Ovary (tissue), 9 donors: ENCODE measurements around the gene PMEPA1. TPM values are rescaled to one million over a fixed set of nuclear protein-coding genes. Genes with fewer than 3 reads are reported as not detected.

Experiments used
- DNase-seq, 5 donors: peaks; one replicate each; pipeline ENCODE4 v3.0.0-alpha.2; 2019 to 2020
- H3K27ac ChIP-seq, 2 donors: fragments of 200-600 bp; one replicate each; pipeline versions ENCODE4 v1.5.1 to v1.8.0; 2019 to 2022
- H3K27me3 ChIP-seq: fragments of 200-600 bp; one replicate; pipeline ENCODE4 v1.8.0; 2022
- H3K36me3 ChIP-seq: fragments of 200-600 bp; sonication (generic); one replicate; pipeline ENCODE4 v1.5.1; 2019
- H3K4me1 ChIP-seq: one replicate; pipeline ENCODE4 v1.8.1; 2013; ENCODE audit warnings: mild to moderate bottlenecking, moderate library complexity; ENCODE audit not compliant: insufficient read depth
- H3K4me3 ChIP-seq: fragments of 200-600 bp; sonication (generic); one replicate; pipeline ENCODE4 v1.5.1; 2017
- H3K9me3 ChIP-seq, 2 donors: fragments of 200-600 bp in 1 of 2; sonication (generic) in 1 of 2; one replicate each; pipeline versions ENCODE4 v1.5.1 to v1.8.1; 2013 to 2019; ENCODE audit warnings: mild to moderate bottlenecking in 1 of 2, moderate library complexity in 1 of 2
- CTCF ChIP-seq, 3 donors: fragments of 450-650 bp in 2 of 3; fragments of 200-600 bp in 1 of 3; IDR thresholded peaks; one replicate each; pipeline versions ENCODE4 v1.5.1 to v1.8.0; 2016 to 2022; ENCODE audit warnings: antibody characterized with exemption in 3 of 3, mild to moderate bottlenecking in 1 of 3
- EP300 ChIP-seq: sonication (generic); formaldehyde crosslinking; IDR thresholded peaks from one replicate; pipeline ENCODE4 v1.6.1; 2017; ENCODE audit warnings: antibody characterized with exemption
- POLR2A ChIP-seq: fragments of 450-650 bp; IDR thresholded peaks from one replicate; pipeline ENCODE4 v1.6.1; 2017; ENCODE audit warnings: antibody characterized with exemption, mild to moderate bottlenecking, moderate library complexity
- WGBS, 3 donors: extraction: QIAGEN DNeasy Blood & Tissue Kit in 1 of 3; methylation state at CpG; one replicate each; pipeline versions ENCODE4 v1.1.5 to v1.1.7; 2013 to 2017; 5-methylcytosine and 5-hydroxymethylcytosine counted together
- intact Hi-C, 4 donors: fragments of 100-400 bp; cut with DNase I; formaldehyde crosslinking; loops; one replicate each; pipeline versions ENCODE4 v1.11.0 to v1.15.1; 2022 to 2023
- polyA plus RNA-seq, 2 donors: library from polyadenylated mRNA; stranded (reverse); fragments of 200-250 nt in 1 of 2; fragments of 350-450 nt in 1 of 2; fragmentation: Illumina TruSeq in 1 of 2; extraction: RNeasy Lipid Tissue Mini Kit (QIAGEN cat#74804) in 1 of 2; gene quantifications; one replicate each; pipeline ENCODE4 v1.2.3, GENCODE V29; 2013 to 2014
- total RNA-seq, 7 donors: library from RNA; depleted of rRNA in 2 of 7; stranded (reverse); fragments of >200 nt in 2 of 7; fragmentation: NEBNext Ultra II Directional in 3 of 7; extraction: Animal tissue kit (Norgen Biotek cat#: 25700) in 3 of 7; gene quantifications; one replicate each; pipeline versions ENCODE4 v1.1.0 to v1.2.4, GENCODE V29; 2016 to 2023
- donor health status: DM: no; HTN: no; CAD: no; lungs with moderate emphysema.
- donor health status: DM: no; HTN: no; CAD: no.
- donor health status: Bipolar disorder and iron deficiency.
- donor health status: DM: yes; HTN: yes; CAD: no.
- donor health status: DM: no; HTN: no; CAD: no.
- donor health status: DM: yes; HTN: yes; CAD: no.

Gene PMEPA1
- total and polyA plus RNA-seq, 9 donors: 2.7 to 73.4 (median 17.6) TPM

GRCh38 chr20:57620274-57620990 lies 89.4 kb downstream of the PMEPA1 start, which contains the start of gene ZBP1:
Gene ZBP1, minus strand, starts transcription at chr20:57620426. Its CDS starts 131 bp downstream, at chr20:57620295.
- Histone ChIP-seq H3K27ac (no peak within 1 kb of the TSS), H3K4me3 (no peak within 1 kb of the TSS), H3K27me3 (no peaks in the 10 kb centered on the region), H3K4me1 (no peaks in the 10 kb centered on the region), H3K9me3 (no peaks in the 10 kb centered on the region), H3K36me3 (no peaks in the 10 kb centered on the region)
- DNase-seq: no peak
- WGBS, 3 donors: 63 to 69% (median 66%) methylated on average over 18 of the region's 18 CpGs
- intact Hi-C loops: no loop called here
- TF ChIP-seq EP300: no peak
- TF ChIP-seq CTCF (IDR thresholded peaks at IDR 0.05): no peak
- TF ChIP-seq POLR2A: no peak

GRCh38 chr20:57619051-57619831 lies 90.6 kb downstream of the PMEPA1 start:
- Histone ChIP-seq H3K4me1 (no peaks in the 10 kb centered on the region), H3K36me3 (no peaks in the 10 kb centered on the region), H3K27ac (no peak overlapping the region), H3K27me3 (no peaks in the 10 kb centered on the region), H3K4me3 (no peak overlapping the region), H3K9me3 (no peaks in the 10 kb centered on the region)
- WGBS, 3 donors: 64 to 73% (median 72%) methylated on average over 19 of the region's 19 CpGs
- TF ChIP-seq CTCF (IDR thresholded peaks at IDR 0.05): no peak
- TF ChIP-seq EP300: no peak
- TF ChIP-seq POLR2A: no peak
- intact Hi-C loops: no loop called here
- DNase-seq: no peak

GRCh38 chr20:57618764-57619050 lies 91.1 kb downstream of the PMEPA1 start:
- TF ChIP-seq POLR2A: no peak
- no peak for TF ChIP-seq EP300
- TF ChIP-seq CTCF (IDR thresholded peaks at IDR 0.05): no peak
- Histone ChIP-seq H3K27ac (no peak overlapping the region), H3K36me3 (no peaks in the 10 kb centered on the region), H3K27me3 (no peaks in the 10 kb centered on the region), H3K9me3 (no peaks in the 10 kb centered on the region), H3K4me3 (no peak overlapping the region), H3K4me1 (no peaks in the 10 kb centered on the region)
- intact Hi-C loops: no loop called here
- 61 to 77% (median 67%) methylated on average over 6 of the region's 6 CpGs for WGBS, 3 donors
- DNase-seq: no peak

GRCh38 chr20:57618091-57618763 lies 91.6 kb downstream of the PMEPA1 start:
- Histone ChIP-seq H3K9me3 (no peaks in the 10 kb centered on the region), H3K27ac (no peak overlapping the region), H3K4me1 (no peaks in the 10 kb centered on the region), H3K27me3 (no peaks in the 10 kb centered on the region), H3K36me3 (no peaks in the 10 kb centered on the region), H3K4me3 (no peak overlapping the region)
- 77 to 79% (median 78%) methylated on average over 14 of the region's 14 CpGs for WGBS, 3 donors
- DNase-seq: no peak
- intact Hi-C loops: no loop called here
- no peak for TF ChIP-seq EP300
- TF ChIP-seq CTCF (IDR thresholded peaks at IDR 0.05): no peak
- TF ChIP-seq POLR2A: no peak
